ENCODE results near the gene MYOZ1.

MYOZ1 gene

DNA sequence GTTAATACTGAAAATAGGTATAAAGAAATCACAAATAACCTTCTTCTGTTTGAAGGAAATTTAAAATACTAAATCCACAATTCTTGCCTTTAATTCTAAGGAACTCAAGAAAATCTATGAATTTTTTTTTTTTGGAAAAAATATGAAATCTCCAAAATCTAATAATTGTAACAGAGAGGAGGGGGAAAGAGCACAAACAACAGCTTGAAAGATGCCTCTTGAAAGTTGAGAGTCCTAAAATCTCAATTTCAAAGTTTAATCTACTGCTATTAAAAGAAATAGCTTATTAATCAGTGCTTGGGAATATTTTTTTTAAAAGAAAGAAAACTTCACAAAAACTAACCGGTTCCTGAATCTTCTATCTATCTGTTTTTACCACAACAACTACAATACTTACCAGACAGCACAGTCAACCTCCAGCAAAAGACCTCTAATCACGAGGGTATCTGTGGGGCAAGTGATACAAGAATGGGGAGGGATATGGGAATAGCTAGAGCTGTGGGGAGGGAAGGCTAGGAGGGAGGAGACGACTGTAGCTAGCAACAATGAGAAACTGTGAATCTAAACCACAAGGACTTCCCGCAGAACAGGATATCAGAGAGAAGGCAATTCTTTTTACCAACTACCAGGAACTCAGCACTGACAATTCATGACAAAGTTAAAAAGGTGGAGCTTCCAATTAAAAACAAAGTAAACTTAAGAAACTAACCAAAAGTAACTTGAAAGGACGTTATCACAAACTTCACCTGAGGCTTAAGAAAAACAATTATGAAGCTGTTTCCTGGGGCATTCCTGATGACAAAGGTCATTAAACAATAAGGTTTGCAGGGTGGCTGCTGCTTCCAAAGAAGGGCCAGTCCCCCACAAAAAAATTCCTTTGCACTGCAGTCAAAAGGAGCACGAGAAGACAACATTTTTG, 50.1 kb downstream of the MYOZ1 start, which contains the start of gene USP54:
Gene USP54, minus strand, starts transcription at position 462 of the 919 bp plus-strand sequence. CDS start 15,684 bp downstream, outside the sequence.
- Histone ChIP-seq H3K9ac (ENCODE audit: low read length) (no peak within 1 kb of the TSS), H4K20me1 (ENCODE audit: low read depth, low read length) (no peaks in the 10 kb centered on the region), H3K27me3 (ENCODE audit: low read length) (no peaks in the 10 kb centered on the region), H3K9me2 (replicated peaks; ENCODE audit: insufficient read depth, low read length) (no peaks in the 10 kb centered on the region), H3K79me2 (ENCODE audit: insufficient read depth, low read length) (no peaks in the 10 kb centered on the region), H3K9me3 (ENCODE audit: insufficient read depth, low read length) (no peaks in the 10 kb centered on the region), H3K4me2 (ENCODE audit: low read depth, low read length, poor library complexity, severe bottlenecking) (no peak within 1 kb of the TSS), H3K4me3 (ENCODE audit: insufficient read depth, low read length, poor library complexity, severe bottlenecking) (no peak within 1 kb of the TSS), H3K36me3 (ENCODE audit: low read length) (no peaks in the 10 kb centered on the region), H2AFZ (ENCODE audit: low read depth, low read length, severe bottlenecking) (no peak within 1 kb of the TSS), H3F3A (ENCODE audit: insufficient read depth) (no peaks in the 10 kb centered on the region), H3K27ac (ENCODE audit: low read depth, low read length) (no peak within 1 kb of the TSS)
- no peak for TF ChIP-seq EZH2phosphoT487 (conservative IDR thresholded peaks at IDR 0.05; ENCODE audit: low read length)
- TF ChIP-seq, protein P1, sequence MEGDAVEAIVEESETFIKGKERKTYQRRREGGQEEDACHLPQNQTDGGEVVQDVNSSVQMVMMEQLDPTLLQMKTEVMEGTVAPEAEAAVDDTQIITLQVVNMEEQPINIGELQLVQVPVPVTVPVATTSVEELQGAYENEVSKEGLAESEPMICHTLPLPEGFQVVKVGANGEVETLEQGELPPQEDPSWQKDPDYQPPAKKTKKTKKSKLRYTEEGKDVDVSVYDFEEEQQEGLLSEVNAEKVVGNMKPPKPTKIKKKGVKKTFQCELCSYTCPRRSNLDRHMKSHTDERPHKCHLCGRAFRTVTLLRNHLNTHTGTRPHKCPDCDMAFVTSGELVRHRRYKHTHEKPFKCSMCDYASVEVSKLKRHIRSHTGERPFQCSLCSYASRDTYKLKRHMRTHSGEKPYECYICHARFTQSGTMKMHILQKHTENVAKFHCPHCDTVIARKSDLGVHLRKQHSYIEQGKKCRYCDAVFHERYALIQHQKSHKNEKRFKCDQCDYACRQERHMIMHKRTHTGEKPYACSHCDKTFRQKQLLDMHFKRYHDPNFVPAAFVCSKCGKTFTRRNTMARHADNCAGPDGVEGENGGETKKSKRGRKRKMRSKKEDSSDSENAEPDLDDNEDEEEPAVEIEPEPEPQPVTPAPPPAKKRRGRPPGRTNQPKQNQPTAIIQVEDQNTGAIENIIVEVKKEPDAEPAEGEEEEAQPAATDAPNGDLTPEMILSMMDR (IDR thresholded peaks at IDR 0.05; ENCODE audit: insufficient read depth, low read length, poor library complexity, severe bottlenecking), result no peak

DNA sequence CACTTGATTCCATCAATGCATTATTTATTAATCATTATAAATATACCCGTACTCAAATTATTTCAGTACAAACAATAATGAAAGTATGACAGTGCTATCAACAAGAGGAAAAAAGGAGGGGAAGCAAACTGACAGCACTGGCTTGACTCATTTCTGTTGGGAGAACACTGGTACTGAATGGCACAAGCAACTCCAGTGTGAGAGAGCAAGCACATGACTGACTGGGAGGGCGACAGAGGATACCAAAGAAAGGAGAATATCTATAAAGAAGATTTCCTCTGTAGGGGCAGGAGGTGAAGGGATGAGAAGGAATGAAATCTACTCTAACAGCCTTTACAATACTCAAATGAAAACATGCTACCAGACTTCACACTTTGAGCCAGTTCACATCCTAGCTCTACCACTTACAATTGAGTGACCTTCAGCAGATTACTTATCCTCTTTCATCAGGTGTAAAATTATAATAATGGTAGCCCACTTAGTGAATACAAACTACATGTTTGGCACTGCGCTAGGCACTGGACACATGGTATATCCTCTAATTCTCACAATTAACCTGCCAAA, 51.6 kb downstream of the MYOZ1 start:
- Histone ChIP-seq H3K9ac (ENCODE audit: low read length) (no peak overlapping the region), H2AFZ (ENCODE audit: low read depth, low read length, severe bottlenecking) (no peak overlapping the region), H3K4me2 (ENCODE audit: low read depth, low read length, poor library complexity, severe bottlenecking) (no peak overlapping the region), H3K27me3 (ENCODE audit: low read length) (no peaks in the 10 kb centered on the region), H4K20me1 (ENCODE audit: low read depth, low read length) (no peaks in the 10 kb centered on the region), H3K79me2 (ENCODE audit: insufficient read depth, low read length) (no peaks in the 10 kb centered on the region), H3K36me3 (ENCODE audit: low read length) (no peaks in the 10 kb centered on the region), H3K9me2 (replicated peaks; ENCODE audit: insufficient read depth, low read length) (no peaks in the 10 kb centered on the region), H3F3A (ENCODE audit: insufficient read depth) (no peaks in the 10 kb centered on the region), H3K9me3 (ENCODE audit: insufficient read depth, low read length) (no peaks in the 10 kb centered on the region), H3K4me3 (ENCODE audit: insufficient read depth, low read length, poor library complexity, severe bottlenecking) (no peak overlapping the region), H3K27ac (ENCODE audit: low read depth, low read length) (no peak overlapping the region)
- TF ChIP-seq EZH2phosphoT487 (conservative IDR thresholded peaks at IDR 0.05; ENCODE audit: low read length), result no peak
- TF ChIP-seq, protein P1 (IDR thresholded peaks at IDR 0.05; ENCODE audit: insufficient read depth, low read length, poor library complexity, severe bottlenecking), result no peak

DNA sequence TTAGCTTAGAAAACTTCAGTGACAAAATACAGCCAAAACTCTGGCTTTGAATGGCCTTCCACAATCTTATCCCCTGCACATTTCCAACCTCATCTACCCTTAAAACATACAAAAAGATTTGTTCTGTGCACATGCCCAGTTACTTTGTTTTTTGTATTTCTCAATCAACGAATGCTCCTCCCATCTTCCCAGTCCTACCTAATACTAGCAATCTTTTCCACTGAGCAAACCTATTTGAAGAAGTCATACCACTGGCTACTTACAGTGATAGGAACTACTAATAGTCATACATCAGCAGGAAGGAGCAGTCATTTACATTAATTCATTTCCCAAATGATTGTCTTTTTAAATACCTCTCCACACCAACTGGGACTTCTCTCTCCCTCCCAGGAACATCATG, 52.6 kb downstream of the MYOZ1 start:
- Histone ChIP-seq H3K4me3 (ENCODE audit: insufficient read depth, low read length, poor library complexity, severe bottlenecking) (no peak overlapping the region), H3K9ac (ENCODE audit: low read length) (no peak overlapping the region), H3K9me3 (ENCODE audit: insufficient read depth, low read length) (no peaks in the 10 kb centered on the region), H3K27me3 (ENCODE audit: low read length) (no peaks in the 10 kb centered on the region), H3K27ac (ENCODE audit: low read depth, low read length) (no peak overlapping the region), H3K9me2 (replicated peaks; ENCODE audit: insufficient read depth, low read length) (no peaks in the 10 kb centered on the region), H2AFZ (ENCODE audit: low read depth, low read length, severe bottlenecking) (no peak overlapping the region), H3K4me2 (ENCODE audit: low read depth, low read length, poor library complexity, severe bottlenecking) (no peak overlapping the region), H3K79me2 (ENCODE audit: insufficient read depth, low read length) (no peaks in the 10 kb centered on the region), H3F3A (ENCODE audit: insufficient read depth) (no peaks in the 10 kb centered on the region), H4K20me1 (ENCODE audit: low read depth, low read length) (no peaks in the 10 kb centered on the region), H3K36me3 (ENCODE audit: low read length) (no peaks in the 10 kb centered on the region)
- no peak for TF ChIP-seq EZH2phosphoT487 (conservative IDR thresholded peaks at IDR 0.05; ENCODE audit: low read length)
- TF ChIP-seq, protein P1 (IDR thresholded peaks at IDR 0.05; ENCODE audit: insufficient read depth, low read length, poor library complexity, severe bottlenecking), result no peak

Measured in SU-DHL-6 (cell line).